ENCODE measurements around the gene WDR11.
A peak's percentile ranks its signal among the peaks of the same experiment; 100 is the strongest.

WDR11 gene

GRCh38 chr10:120833222-120833928 is 17.8 kb upstream of the WDR11 start:
- no peaks in the 10 kb centered on the region for H3K27me3 Mint-ChIP-seq (ENCODE audit: low read depth)
- TF ChIP-seq CTCF (IDR thresholded peaks at IDR 0.05; ENCODE audit: unreplicated experiment in 3 of 3): no peak
- H3K4me3 Mint-ChIP-seq: no peak overlapping the region
- H3K27ac Mint-ChIP-seq: peak overlapping the region in 2 of 3 experiments; percentile 6 to 50
- H3K9me3 Mint-ChIP-seq: no peaks in the 10 kb centered on the region
- no peaks in the 10 kb centered on the region for H3K36me3 Mint-ChIP-seq (ENCODE audit: low read depth)
- no peaks in the 10 kb centered on the region for H3K4me1 Mint-ChIP-seq

GRCh38 chr10:120835603-120836002 is 15.6 kb upstream of the WDR11 start:
- Mint-ChIP-seq H3K4me1 (no peaks in the 10 kb centered on the region), H3K27me3 (ENCODE audit: low read depth) (no peaks in the 10 kb centered on the region), H3K36me3 (ENCODE audit: low read depth) (no peaks in the 10 kb centered on the region), H3K9me3 (no peaks in the 10 kb centered on the region), H3K4me3 (no peak overlapping the region), H3K27ac (no peak overlapping the region)
- TF ChIP-seq CTCF (IDR thresholded peaks at IDR 0.05; ENCODE audit: unreplicated experiment in 3 of 3): no peak

GRCh38 chr10:120838941-120839340 is 12.2 kb upstream of the WDR11 start:
- Mint-ChIP-seq H3K4me1 (no peaks in the 10 kb centered on the region), H3K27me3 (ENCODE audit: low read depth) (no peaks in the 10 kb centered on the region), H3K27ac (no peak overlapping the region), H3K9me3 (no peaks in the 10 kb centered on the region), H3K36me3 (ENCODE audit: low read depth) (no peaks in the 10 kb centered on the region), H3K4me3 (no peak overlapping the region)
- TF ChIP-seq CTCF (IDR thresholded peaks at IDR 0.05; ENCODE audit: unreplicated experiment in 3 of 3): no peak

GRCh38 chr10:120841522-120842189 is 9.5 kb upstream of the WDR11 start:
- H3K9me3 Mint-ChIP-seq: no peaks in the 10 kb centered on the region
- no peak overlapping the region for H3K27ac Mint-ChIP-seq
- peaks cover 3% of the 10 kb centered on the region for H3K27me3 Mint-ChIP-seq (ENCODE audit: low read depth)
- no peak overlapping the region for H3K4me3 Mint-ChIP-seq
- H3K36me3 Mint-ChIP-seq (ENCODE audit: low read depth): no peaks in the 10 kb centered on the region
- no peak for TF ChIP-seq CTCF (IDR thresholded peaks at IDR 0.05; ENCODE audit: unreplicated experiment in 3 of 3)
- H3K4me1 Mint-ChIP-seq: no peaks in the 10 kb centered on the region

GRCh38 chr10:120854388-120854787 is 3.2 kb downstream of the WDR11 start:
- Mint-ChIP-seq H3K27ac (no peak overlapping the region), H3K27me3 (ENCODE audit: low read depth) (no peaks in the 10 kb centered on the region), H3K9me3 (peaks cover 3% of the 10 kb centered on the region), H3K4me3 (peak overlapping the region in 2 of 3 experiments; percentile 34 to 72), H3K4me1 (peaks cover 24% of the 10 kb centered on the region), H3K36me3 (ENCODE audit: low read depth) (peaks cover 50% of the 10 kb centered on the region)
- no peak for TF ChIP-seq CTCF (IDR thresholded peaks at IDR 0.05; ENCODE audit: unreplicated experiment in 3 of 3)
